NCI-H82 treated with DMSO at 0.1 percent for 48 hours (cell line): ENCODE results near the gene UGT1A1.

Source experiments
- DNase-seq: peaks from one replicate; lab custom pipeline; 2025; ENCODE audit not compliant: unreplicated experiment; lab: John Stamatoyannopoulos, UW

UGT1A1 gene

DNA sequence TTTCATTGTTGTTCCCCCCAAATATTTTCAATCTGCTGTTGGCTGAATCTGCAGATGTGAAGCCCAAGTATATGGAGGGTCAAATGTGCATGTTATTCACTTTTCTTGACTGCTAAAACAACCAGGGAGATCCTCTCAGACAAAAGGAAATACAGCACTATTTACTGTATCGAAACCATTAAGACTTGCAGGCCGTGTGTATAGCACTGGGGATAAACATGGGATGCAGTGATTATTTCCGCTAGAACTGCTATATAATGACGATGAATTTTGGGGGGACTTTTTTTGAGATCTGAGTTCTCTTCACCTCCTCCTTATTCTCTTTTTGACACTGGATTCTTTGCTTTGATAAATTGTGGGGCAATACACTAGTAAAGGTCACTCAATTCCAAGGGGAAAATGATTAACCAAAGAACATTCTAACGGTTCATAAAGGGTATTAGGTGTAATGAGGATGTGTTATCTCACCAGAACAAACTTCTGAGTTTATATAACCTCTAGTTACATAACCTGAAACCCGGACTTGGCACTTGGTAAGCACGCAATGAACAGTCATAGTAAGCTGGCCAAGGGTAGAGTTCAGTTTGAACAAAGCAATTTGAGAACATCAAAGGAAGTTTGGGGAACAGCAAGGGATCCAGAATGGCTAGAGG is 3.5 kb upstream of the UGT1A1 start:
- DNase-seq: no peak

DNA sequence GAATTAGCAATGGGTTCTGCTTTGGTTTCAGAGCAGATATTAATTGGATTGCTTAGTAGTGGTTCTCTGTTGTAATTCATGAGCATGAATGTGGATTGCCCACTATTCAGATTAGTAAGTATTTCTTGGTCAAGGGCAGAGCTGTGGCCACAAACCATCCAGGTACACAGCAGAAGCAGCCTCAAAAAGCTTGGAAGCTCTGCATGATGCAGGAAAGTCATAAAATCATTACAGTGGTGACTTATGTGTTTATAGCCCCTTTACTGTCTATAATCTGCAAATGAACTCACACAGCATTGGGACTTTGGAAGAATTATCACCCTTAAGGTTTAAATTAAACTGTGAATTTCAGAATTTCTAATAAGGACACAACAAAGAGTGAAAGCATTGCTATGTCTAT is 1.9 kb upstream of the UGT1A1 start:
- no peak for DNase-seq

DNA sequence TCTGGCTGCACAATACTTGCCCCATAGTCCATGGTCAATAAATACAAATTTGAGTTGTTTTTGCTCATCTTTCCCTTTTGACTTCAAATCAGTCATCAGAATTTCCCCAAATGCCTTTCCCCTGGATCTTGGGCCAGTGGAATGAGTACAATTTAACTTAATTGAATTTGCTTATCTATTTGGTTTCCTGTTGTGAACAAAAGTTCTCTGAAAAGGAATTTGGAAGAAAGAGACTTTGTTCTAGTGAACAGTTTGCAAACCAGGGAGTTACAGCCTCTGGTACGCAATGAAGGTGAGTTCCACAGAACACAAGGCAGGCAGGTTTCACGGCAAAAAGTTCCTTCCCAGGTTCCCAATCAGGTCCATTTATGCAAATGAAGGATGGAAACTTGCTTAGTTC is 1.2 kb upstream of the UGT1A1 start:
- DNase-seq: no peak

DNA sequence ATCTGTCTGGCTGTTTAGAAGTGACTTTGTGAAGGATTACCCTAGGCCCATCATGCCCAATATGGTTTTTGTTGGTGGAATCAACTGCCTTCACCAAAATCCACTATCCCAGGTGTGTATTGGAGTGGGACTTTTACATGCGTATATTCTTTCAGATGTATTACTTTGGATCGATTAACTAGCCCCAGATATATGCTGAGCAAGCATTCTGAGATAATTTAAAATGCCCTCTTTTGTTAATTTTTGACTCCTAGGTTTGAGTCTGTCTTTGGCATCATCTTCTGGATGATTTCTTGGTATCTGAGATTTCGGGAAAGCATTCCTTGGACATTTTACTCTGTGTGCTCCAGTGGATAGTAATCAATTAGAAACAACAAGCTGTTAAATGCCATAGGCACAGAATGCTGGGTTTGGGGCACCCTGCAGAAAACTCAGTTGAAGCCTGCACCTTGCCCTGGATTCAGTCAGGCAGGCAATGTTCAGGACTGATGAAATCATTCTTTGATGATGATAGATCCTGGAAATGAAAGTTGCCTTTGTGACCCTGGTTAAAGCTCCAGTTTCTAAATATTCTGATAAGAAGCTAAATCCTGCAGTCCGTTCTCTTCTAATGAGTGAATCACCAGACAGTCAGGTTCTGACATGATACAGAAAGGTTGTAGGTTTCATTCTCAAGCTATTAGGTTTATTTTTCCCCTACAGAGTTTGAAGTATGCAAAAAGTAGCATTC is 1.1 kb downstream of the UGT1A1 start:
- DNase-seq: no peak

DNA sequence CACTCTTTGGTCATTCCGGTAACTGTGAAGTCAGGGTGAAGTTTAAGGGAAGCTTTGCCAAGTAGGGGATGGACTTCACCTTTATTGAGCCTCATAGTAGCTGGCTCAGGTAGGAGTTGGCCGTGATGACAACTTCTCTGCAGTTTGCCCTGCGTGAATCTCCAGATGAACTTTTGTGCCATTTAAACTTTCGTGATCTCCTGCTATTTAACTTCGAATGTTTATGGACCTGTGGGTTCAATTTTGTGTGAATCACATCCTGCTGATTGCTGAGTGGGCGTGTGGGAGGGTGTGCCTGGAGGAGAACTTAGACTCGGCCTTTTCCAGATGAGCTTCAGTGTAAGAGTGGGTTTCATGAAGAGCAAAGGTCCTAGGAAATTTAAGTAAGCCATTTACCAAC is 4.2 kb downstream of the UGT1A1 start:
- no peak for DNase-seq

DNA sequence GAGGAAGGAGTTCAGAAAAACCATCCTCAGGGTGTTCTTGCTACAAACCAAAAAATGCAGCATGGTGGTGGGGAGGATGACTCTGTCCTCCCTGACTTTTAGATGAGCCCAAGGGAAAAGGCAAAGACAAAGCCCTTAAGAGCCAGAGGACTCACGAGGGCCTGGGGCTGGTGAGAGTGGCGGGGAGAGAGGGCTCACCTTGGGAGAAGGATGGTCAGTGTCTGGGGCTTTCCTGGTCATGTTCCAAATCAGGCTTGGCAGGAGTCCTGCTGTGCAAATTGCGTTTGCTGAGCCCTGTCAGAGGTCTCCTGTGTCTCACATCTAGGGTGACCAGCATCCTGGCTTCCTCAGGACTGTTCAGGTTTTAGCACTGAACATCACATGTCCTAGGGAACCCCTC is 4.7 kb downstream of the UGT1A1 start:
- no peak for DNase-seq

DNA sequence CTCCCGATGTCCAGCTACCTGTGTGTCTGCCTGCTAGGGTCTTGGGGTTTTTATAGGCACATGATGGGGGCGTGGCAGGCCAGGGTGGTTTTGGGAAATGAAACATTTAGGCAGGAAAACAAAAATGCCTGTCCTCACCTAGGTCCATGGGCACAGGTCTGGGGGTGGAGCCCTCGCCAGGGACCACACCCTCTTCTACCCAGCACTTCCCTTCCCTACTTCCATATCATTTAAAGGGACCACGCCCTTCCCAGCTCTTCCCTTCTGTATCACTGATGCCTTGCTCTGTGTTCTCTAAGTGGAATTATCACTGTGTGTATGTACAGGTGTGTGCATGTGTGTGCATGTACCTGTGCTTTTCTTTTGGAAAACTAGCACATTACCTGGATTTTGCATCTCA is 6.3 kb downstream of the UGT1A1 start:
- DNase-seq: no peak

DNA sequence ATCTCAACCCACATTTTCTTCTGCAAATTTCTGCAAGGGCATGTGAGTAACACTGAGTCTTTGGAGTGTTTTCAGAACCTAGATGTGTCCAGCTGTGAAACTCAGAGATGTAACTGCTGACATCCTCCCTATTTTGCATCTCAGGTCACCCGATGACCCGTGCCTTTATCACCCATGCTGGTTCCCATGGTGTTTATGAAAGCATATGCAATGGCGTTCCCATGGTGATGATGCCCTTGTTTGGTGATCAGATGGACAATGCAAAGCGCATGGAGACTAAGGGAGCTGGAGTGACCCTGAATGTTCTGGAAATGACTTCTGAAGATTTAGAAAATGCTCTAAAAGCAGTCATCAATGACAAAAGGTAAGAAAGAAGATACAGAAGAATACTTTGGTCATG is 8.0 kb downstream of the UGT1A1 start:
- no peak for DNase-seq

DNA sequence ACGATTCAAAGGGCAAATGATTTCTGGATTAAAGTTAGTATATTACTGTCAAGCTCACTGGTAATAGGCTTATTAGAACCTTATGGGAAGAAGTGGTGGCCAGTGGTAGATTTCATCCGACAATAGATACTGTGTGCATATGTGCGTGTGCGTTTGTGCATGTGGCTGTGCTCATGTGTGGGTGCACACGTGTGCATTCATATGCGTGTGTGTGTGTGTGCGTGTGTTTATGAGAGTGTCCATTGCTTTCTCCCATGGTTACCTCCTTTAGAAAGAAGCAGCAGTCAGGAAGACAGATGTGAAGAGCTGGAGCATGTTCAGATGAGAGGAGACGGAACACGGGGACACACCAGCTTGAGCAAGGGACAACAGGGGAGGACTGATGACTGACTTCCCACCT is 9.2 kb downstream of the UGT1A1 start:
- DNase-seq: no peak

DNA sequence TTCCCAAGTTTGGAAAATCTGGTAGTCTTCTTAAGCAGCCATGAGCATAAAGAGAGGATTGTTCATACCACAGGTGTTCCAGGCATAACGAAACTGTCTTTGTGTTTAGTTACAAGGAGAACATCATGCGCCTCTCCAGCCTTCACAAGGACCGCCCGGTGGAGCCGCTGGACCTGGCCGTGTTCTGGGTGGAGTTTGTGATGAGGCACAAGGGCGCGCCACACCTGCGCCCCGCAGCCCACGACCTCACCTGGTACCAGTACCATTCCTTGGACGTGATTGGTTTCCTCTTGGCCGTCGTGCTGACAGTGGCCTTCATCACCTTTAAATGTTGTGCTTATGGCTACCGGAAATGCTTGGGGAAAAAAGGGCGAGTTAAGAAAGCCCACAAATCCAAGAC is 12.1 kb downstream of the UGT1A1 start:
- DNase-seq: no peak

DNA sequence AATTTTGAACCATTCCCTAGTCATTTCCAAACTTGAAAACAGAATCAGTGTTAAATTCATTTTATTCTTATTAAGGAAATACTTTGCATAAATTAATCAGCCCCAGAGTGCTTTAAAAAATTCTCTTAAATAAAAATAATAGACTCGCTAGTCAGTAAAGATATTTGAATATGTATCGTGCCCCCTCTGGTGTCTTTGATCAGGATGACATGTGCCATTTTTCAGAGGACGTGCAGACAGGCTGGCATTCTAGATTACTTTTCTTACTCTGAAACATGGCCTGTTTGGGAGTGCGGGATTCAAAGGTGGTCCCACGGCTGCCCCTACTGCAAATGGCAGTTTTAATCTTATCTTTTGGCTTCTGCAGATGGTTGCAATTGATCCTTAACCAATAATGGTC is 12.5 kb downstream of the UGT1A1 start:
- DNase-seq: no peak

DNA sequence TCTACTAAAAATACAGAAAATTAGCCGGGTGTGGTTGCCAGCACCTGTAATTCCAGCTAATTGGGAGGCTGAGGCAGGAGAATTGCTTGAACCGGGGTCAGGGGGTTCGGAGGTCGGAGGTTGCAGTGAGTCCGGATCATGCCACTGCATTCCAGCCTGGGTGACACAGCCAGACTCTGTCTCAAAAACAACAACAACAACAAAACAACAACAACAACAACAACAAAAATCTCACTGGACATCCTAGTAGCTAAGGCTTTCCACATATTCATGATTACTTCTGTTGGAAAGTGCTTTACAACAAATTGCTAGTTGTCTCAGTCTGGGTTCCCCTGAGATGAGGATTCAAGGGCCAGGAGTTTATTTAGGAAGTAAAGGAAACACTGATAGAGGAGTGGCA is 13.8 kb downstream of the UGT1A1 start:
- DNase-seq: no peak

DNA sequence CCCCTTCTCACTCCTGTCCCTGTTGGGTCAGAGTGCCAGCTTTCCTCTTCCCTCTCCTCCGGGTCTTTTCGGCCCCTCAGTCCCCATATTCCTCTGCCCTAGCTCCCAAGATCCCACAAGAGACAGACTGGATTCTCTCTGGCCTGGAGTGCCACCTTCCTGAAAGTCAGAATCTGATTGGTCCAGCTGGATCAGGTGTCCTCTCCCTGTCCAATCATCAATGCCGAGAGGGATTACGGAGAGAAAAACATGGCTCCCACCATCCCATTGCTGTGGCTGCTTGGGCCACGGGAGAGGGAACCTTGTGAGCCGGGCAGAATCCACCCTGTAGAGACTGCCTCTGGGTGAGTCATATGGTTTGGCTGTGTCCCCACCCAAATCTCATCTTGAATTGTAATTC is 15.3 kb downstream of the UGT1A1 start:
- DNase-seq: no peak

DNA sequence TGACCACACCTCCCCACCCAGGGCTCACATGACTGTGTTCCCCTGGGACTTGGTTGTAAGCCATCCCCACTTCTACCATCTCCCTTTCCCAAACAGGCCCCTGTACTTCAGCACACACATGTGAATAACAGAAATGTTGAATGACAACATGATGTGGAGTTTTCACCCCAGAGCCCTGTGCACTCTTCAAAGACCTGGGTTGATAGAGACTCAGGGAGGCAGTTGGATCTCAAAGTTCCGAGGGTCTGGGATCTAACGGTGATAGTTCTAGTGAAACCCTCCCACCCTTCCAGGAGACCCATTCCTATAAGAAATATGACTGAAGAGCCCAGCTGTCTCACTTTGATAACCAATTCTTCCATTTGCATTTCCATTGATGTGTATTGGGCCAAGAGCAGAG is 18.0 kb downstream of the UGT1A1 start, which contains the start of gene MROH2A:
MROH2A (plus strand) TSS at position 301 of the 400 bp plus-strand sequence. CDS start 1,029 bp downstream, outside the sequence.
- DNase-seq: no peak

DNA sequence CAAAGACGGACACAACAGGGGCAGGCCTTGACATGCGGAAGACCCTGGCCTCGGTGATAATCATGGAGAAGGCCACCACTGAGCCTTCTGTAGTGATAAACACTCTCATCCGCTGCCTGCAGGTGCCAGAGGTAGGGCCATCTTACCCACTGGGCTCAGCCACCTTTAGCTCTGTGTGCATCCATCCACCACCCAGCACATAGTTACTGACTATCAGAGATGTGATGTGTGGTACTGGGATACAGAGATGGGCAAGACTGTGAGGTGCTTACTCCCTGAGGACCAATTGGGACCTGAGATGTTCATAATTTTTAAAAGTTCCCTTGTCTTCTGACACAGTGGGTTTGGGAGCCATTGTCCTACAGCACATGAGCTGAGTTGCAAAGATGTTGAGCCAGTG is 19.7 kb downstream of the UGT1A1 start:
- no peak for DNase-seq

DNA sequence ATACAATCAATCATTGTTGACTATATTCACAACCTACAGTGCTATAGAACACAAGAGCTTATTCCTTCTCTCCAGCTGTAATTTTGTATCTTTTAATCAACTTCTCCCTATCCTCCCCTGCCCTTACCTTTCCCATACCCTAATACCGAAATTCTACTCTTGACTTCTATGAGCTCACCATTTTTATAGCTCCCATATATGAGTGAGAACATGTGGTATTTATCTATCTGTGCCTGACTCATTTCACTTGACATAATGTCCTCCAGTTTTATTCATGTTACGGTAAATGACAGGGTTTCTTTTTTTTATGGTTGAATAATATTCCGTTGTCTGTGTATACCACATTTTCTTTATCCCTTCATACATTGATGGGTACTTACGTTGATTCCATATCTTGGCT is 20.7 kb downstream of the UGT1A1 start:
- no peak for DNase-seq

DNA sequence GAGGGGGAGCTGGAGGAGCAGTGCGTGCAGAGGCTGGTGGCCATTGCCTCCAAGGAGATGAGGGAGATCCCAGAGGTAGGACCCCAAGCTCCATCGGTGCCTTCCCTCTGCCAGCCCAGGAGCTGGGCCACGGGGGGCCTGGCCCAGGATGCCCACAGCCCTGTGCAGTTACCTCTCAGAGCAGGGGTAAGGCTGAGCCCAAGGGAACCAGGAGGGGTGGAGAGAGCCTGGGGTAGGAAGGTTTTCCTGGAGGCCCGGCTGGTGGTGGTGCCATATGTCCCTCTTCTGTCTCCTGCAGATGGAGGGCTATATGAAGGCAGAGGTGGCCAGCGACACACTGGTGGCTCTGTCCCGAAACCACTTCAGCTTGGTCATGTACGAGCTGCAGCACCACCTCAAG is 29.5 kb downstream of the UGT1A1 start:
- DNase-seq: no peak

DNA sequence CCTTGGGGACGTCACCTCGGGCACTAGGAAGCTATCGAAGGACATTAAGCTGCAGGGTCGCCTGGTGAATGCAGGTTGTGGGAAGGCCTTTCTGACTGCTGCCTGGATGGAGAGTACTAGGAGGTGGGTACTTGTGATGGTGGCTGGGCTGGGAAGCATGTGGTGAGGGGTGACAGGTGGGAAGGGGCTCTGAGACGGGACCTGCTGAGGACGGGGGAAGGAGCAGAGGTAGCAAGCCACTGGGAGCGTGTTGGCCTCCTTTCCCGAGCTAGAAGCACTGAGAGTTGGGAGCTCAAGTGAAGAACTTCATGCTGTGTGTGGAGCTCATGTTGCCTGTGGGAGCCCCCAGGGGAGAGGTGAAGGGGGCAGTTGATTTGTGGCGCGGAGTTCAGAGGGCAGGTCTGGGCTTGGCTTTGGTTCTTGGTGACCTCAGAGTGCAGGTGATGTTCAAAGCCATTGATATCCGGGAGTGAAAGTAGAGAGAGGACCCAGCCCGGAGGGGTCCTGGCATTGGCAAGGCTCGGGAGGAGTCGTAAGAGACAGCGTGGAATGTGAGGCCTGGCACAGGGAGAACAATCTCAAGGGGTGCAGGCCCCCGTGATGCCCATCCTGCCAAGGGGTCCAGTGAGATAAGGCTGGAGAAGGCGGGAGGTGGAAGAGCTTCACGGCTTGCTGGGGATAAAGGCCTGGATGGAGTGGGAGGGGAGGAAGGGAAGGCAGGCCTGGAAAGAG is 31.2 kb downstream of the UGT1A1 start:
- DNase-seq: no peak

DNA sequence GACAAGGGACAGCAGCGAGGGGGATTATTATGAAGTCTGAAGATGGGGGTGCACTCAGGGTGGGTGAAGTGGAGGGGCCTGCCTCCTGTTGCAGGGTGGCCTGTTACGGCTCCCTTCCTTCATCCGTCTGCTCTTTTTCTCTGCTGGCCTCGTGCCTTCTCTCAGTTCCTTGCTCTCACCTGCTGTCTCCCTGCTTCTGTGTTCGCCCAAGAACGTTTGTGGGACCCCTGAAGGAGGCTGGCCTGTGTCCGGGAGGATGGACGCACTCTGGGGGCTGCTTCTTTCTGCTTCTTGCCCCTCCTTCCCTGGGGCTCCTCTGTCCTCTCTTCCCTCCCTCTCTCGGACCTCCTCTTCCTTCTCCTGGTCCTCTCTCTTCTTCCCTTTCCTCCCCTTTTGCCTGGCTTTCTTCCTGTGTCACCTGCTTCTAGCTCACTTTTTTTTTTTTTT is 31.8 kb downstream of the UGT1A1 start:
- DNase-seq: no peak

DNA sequence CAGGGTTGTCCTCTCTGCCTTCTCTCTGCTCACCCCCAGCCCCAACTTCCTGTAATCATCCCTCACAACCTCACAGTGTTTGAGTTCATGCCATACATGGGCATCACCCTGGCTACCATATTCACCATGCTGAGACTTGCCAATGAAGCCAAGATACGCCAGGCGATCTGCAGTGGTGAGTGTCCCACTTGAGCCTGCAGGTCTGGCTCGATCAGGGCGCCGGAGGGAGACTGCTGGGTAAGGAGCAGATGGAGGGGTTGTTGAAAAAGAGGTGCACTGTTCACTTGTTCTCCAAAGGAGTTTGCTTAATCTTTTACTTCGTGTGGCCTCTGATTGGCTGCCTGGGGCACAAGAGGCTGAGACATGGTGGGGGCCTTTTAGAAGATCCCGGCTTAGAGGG is 32.6 kb downstream of the UGT1A1 start:
- no peak for DNase-seq

DNA sequence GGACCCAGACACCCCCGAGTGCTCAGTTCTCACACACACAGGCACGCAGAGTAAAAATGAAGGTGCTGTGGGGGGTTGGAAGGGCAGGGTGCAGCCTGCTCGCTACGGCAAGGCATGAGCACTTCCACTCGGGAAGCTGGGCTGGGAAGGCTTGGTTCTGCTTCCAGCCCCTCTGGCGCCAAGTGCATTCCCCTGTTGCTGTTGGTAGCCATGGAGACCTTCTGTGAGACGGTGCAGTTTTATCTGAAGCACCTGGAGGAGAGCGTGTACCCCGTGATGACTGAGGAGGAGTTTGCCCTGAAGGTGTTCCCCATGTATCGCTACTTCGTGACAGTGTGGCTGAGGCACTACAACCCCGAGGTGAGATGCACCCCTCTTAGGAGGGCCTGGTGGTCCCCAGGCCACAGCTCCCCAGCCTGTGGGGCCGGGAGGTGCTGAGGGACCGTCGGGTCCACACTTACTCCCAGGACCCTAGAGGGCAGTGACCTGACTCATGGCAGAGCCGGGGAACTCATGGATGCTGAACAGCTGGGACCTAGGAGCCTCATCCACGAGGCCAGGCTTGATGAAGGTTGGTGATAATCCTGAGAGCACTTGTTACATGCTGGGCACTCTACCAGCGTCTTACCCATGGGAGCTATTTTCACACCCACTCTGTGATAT is 33.5 kb downstream of the UGT1A1 start:
- DNase-seq: no peak
